ENCODE results near the gene TP53I3. TPM values are rescaled to one million over a fixed set of nuclear protein-coding genes. Genes with fewer than 3 reads are reported as not detected.

TP53I3 gene
- total RNA-seq, 6 experiments from 2014 or later: 5.2 to 20.4 (median 9.6) TPM

GRCh38 chr2:24076849-24077534 is 7.6 kb downstream of the TP53I3 start:
- DNase-seq: no peak
- Histone ChIP-seq H3K36me3 (peaks cover 0 to 4% (median 0%) of the 10 kb centered on the region in 4 donors), H3K27ac (peak overlapping the region; percentile 56 to 66 (median 63)), H3K9me3 (no peaks in the 10 kb centered on the region), H3K4me1 (peaks cover 0 to 9% (median 3%) of the 10 kb centered on the region in 4 donors), H3K4me3 (peak overlapping the region; percentile 69 to 96 (median 87)), H3K27me3 (no peaks in the 10 kb centered on the region)
- intact Hi-C loops (cut with DNase I): no loop called here
- ATAC-seq: no peak
- TF ChIP-seq, protein P1, sequence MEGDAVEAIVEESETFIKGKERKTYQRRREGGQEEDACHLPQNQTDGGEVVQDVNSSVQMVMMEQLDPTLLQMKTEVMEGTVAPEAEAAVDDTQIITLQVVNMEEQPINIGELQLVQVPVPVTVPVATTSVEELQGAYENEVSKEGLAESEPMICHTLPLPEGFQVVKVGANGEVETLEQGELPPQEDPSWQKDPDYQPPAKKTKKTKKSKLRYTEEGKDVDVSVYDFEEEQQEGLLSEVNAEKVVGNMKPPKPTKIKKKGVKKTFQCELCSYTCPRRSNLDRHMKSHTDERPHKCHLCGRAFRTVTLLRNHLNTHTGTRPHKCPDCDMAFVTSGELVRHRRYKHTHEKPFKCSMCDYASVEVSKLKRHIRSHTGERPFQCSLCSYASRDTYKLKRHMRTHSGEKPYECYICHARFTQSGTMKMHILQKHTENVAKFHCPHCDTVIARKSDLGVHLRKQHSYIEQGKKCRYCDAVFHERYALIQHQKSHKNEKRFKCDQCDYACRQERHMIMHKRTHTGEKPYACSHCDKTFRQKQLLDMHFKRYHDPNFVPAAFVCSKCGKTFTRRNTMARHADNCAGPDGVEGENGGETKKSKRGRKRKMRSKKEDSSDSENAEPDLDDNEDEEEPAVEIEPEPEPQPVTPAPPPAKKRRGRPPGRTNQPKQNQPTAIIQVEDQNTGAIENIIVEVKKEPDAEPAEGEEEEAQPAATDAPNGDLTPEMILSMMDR (IDR thresholded peaks at IDR 0.05): no peak
- TF ChIP-seq POLR2A (IDR thresholded peaks at IDR 0.05): no peak
- WGBS (ENCODE audit: insufficient coverage, low coverage, low lambda C conversion rate, missing lambda C conversion rate): 5% methylated on average over 17 of the region's 41 CpGs

DNA sequence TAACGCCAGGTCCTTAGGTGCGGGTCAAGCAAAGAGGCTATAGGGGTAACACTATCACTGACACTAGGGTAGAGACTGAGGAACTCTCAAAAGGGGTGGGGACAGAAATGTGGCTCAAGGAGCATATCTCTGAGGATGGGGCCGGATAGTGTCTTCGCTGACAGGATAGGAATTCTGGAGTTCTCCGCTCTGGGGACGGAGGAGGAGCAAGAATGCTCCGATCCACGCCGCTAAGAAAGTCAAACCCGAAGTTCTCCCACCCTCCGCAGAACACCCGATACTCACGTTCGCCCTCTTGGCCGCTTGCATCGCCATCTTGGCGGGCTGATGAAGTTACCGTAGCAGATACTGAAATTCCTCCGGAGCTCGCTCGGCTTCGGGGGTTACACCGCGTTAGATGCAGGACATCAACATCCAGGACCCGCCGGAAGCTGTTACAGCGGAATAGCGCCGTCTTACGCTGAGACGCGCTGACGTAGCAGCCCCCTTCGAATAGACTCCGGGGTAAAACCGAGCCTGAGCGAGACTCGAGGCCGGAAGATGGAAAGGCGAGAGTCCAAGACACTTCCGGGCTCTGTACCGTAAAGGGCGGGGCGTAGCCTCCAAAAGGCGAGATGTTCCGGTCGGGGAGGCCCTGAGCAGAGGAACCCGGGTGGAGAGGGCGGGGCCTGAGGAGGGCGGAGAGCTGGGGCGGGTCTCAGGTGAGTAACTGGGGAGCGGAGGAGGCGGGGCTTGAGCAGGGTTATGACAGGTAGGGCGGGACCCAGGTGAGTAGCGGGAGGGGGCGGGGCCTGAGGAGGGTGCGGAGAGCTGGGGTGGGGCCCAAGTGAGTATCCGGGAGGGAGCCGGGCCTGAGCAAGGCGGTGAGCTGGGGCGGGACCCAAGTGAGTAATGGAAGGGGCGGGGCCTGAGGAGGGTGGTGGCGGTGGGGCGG is 8.5 kb downstream of the TP53I3 start, which contains the start of gene SF3B6:
SF3B6 (minus strand) TSS at position 412 of the 934 bp plus-strand sequence; CDS start at position 315, 97 bp downstream.
- 0% methylated on average over 38 of the region's 64 CpGs for WGBS (ENCODE audit: insufficient coverage, low coverage, low lambda C conversion rate, missing lambda C conversion rate)
- peaks cover 0 to 4% (median 0%) of the 10 kb centered on the region in 4 donors for H3K36me3 ChIP-seq
- intact Hi-C loops (cut with DNase I): no loop called here
- H3K27ac ChIP-seq: peak within 1 kb of the TSS; percentile 63 to 69 (median 66)
- no peaks in the 10 kb centered on the region for H3K27me3 ChIP-seq
- H3K9me3 ChIP-seq: no peaks in the 10 kb centered on the region
- peaks cover 0 to 9% (median 3%) of the 10 kb centered on the region in 4 donors for H3K4me1 ChIP-seq
- DNase-seq (peak; percentile 99 to 100 (median 99)), ATAC-seq (peak; percentile 94 to 98 (median 96))
- TF ChIP-seq POLR2A (IDR thresholded peaks at IDR 0.05): no peak
- TF ChIP-seq, protein P1 (IDR thresholded peaks at IDR 0.05): peak in 2 of 4 donors; percentile 2 to 26
- H3K4me3 ChIP-seq: peak within 1 kb of the TSS; percentile 69 to 96 (median 87)

DNA sequence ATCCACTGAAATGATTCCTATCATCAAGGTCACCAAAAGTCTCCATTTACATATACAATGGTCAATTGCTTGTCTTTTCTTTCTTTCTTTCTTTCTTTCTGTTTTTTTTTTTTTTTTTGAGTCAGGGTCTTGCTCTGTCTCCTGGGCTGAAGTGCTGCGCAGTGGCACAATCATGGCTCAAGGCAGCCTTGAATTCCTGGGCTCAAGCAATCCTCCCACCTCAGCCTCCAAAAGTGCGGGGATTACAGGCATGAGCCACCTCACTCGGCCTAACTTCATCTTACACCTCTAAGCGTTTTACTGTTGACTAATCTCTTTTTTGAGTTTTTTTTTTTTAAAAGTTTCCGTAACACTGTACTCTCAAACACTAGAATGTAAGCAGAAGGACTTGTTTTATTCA is 9.4 kb downstream of the TP53I3 start:
- DNase-seq (no peak), ATAC-seq (no peak)
- no peak for TF ChIP-seq POLR2A (IDR thresholded peaks at IDR 0.05)
- TF ChIP-seq, protein P1 (IDR thresholded peaks at IDR 0.05): no peak
- WGBS (ENCODE audit: insufficient coverage, low coverage, low lambda C conversion rate, missing lambda C conversion rate): 58% methylated on average over 5 of the region's 5 CpGs
- Histone ChIP-seq H3K4me3 (peak overlapping the region; percentile 69 to 96 (median 87)), H3K27ac (no peak overlapping the region), H3K9me3 (no peaks in the 10 kb centered on the region), H3K36me3 (peaks cover 0 to 4% (median 1%) of the 10 kb centered on the region in 4 donors), H3K4me1 (peaks cover 0 to 9% (median 3%) of the 10 kb centered on the region in 4 donors), H3K27me3 (no peaks in the 10 kb centered on the region)
- intact Hi-C loops (cut with DNase I): no loop called here

- no peak for TF ChIP-seq POLR2A (IDR thresholded peaks at IDR 0.05)
- TF ChIP-seq, protein P1 (IDR thresholded peaks at IDR 0.05): no peak
- no peaks in the 10 kb centered on the region for H3K9me3 ChIP-seq
- H3K27me3 ChIP-seq: no peaks in the 10 kb centered on the region
- 96% methylated on average over 6 of the region's 6 CpGs for WGBS (ENCODE audit: insufficient coverage, low coverage, low lambda C conversion rate, missing lambda C conversion rate)
- H3K4me3 ChIP-seq: no peak overlapping the region
- no peak for DNase-seq
- H3K36me3 ChIP-seq: peaks cover 0 to 11% (median 3%) of the 10 kb centered on the region in 4 donors
- H3K4me1 ChIP-seq: peaks cover 0 to 9% (median 3%) of the 10 kb centered on the region in 4 donors
- no peak for ATAC-seq
- no peak overlapping the region for H3K27ac ChIP-seq
- intact Hi-C loops (cut with DNase I): no loop called here
Measured at GRCh38 chr2:24073816-24074215, 10.8 kb downstream of the TP53I3 start.
